HepG2 (cell line): ENCODE measurements around the gene RBM43. TPM values are rescaled to one million over a fixed set of nuclear protein-coding genes. Genes with fewer than 3 reads are reported as not detected.
A peak's percentile ranks its signal among the peaks of the same experiment; 100 is the strongest.

ENCODE experiments used
- BCL6 ChIP-seq: IDR thresholded peaks from 2 replicates; pipeline ENCODE4 v1.6.1; 2016; ENCODE audit warnings: missing genetic modification reagents, missing compliant biosample characterization
- CHD2 ChIP-seq: IDR thresholded peaks from 2 replicates; pipeline ENCODE4 v1.6.1; 2011; ENCODE audit warnings: low read depth, low read length, improper control_type of control experiment
- ELF1 ChIP-seq: sonication (generic); formaldehyde crosslinking; IDR thresholded peaks from 2 replicates; pipeline ENCODE4 v1.4.0; 2020; ENCODE audit warnings: missing genetic modification reagents
- FOXA3 ChIP-seq: IDR thresholded peaks from 2 replicates; pipeline ENCODE4 v1.6.1; 2016; ENCODE audit warnings: missing genetic modification reagents, missing compliant biosample characterization
- GATAD1 ChIP-seq: IDR thresholded peaks from 2 replicates; pipeline ENCODE4 v1.6.1; 2016; ENCODE audit warnings: missing genetic modification reagents, missing compliant biosample characterization
- GFI1 ChIP-seq: sonication (generic); formaldehyde crosslinking; IDR thresholded peaks from 2 replicates; pipeline ENCODE4 v1.5.0; 2020; ENCODE audit warnings: missing genetic modification reagents, mild to moderate bottlenecking, borderline replicate concordance
- KLF13 ChIP-seq: sonication (generic); formaldehyde crosslinking; IDR thresholded peaks from 2 replicates; pipeline ENCODE4 v1.4.0; 2020; ENCODE audit warnings: mild to moderate bottlenecking, missing genetic modification reagents
- LRRFIP1 ChIP-seq: sonication (generic); formaldehyde crosslinking; conservative IDR thresholded peaks from 2 replicates; pipeline ENCODE4 v1.4.0; 2020; ENCODE audit warnings: missing genetic modification reagents
- MZF1 ChIP-seq: sonication (generic); formaldehyde crosslinking; IDR thresholded peaks from 2 replicates; pipeline ENCODE4 v1.8.1; 2023; ENCODE audit warnings: mild to moderate bottlenecking, missing genetic modification reagents, borderline replicate concordance
- NFATC3 ChIP-seq: sonication (generic); formaldehyde crosslinking; IDR thresholded peaks from 2 replicates; pipeline ENCODE4 v1.5.1; 2020; ENCODE audit warnings: mild to moderate bottlenecking, missing genetic modification reagents
- SKI ChIP-seq: fragments of 450-650 bp; IDR thresholded peaks from one replicate; pipeline ENCODE4 v1.6.1; 2018; ENCODE audit warnings: mild to moderate bottlenecking; ENCODE audit not compliant: partially characterized antibody
- SMARCC2 ChIP-seq: fragments of 450-650 bp; IDR thresholded peaks from 2 replicates; pipeline ENCODE4 v1.6.1; 2017; ENCODE audit warnings: antibody characterized with exemption, mild to moderate bottlenecking
- SRY ChIP-seq: sonication (generic); formaldehyde crosslinking; IDR thresholded peaks from 2 replicates; pipeline ENCODE4 v1.8.0; 2022; ENCODE audit warnings: mild to moderate bottlenecking, missing genetic modification reagents
- TEAD2 ChIP-seq: sonication (generic); formaldehyde crosslinking; IDR thresholded peaks from 2 replicates; pipeline ENCODE4 v1.9.0; 2021; ENCODE audit warnings: missing genetic modification reagents
- TEAD3 ChIP-seq: optimal IDR thresholded peaks from 2 replicates; pipeline ENCODE3; 2016; ENCODE audit warnings: borderline replicate concordance
- YY1 ChIP-seq: IDR thresholded peaks from 2 replicates; pipeline ENCODE4 v1.6.1; 2011; ENCODE audit warnings: low read length, low read depth, moderate library complexity, mild to moderate bottlenecking; ENCODE audit not compliant: insufficient read depth, insufficient replicate concordance
- ZNF12 ChIP-seq: sonication (generic); formaldehyde crosslinking; IDR thresholded peaks from 2 replicates; pipeline ENCODE4 v1.5.0; 2020; ENCODE audit warnings: missing genetic modification reagents
- ZNF790 ChIP-seq: sonication (generic); formaldehyde crosslinking; IDR thresholded peaks from 2 replicates; pipeline ENCODE4 v1.8.0; 2022; ENCODE audit warnings: missing genetic modification reagents, mild to moderate bottlenecking, borderline replicate concordance
- ZNF816 ChIP-seq: sonication (generic); formaldehyde crosslinking; IDR thresholded peaks from 2 replicates; pipeline ENCODE4 v1.8.0; 2022; ENCODE audit warnings: missing genetic modification reagents, mild to moderate bottlenecking, borderline replicate concordance
- polyA plus RNA-seq, 8 experiments: library from polyadenylated mRNA; depleted of rRNA in 3 of 8; stranded (reverse) in 7 of 8; unstranded in 1 of 8; fragments of >200 nt; fragmentation: Illumina TruSeq in 4 of 8; extraction: Trizol in 4 of 8; gene quantifications; 2 replicates each; pipeline versions ENCODE4 v1.2.1 to v1.2.3, GENCODE V29; 2011 to 2016; ENCODE audit warnings: low read depth in 4 of 8, missing spikeins in 1 of 8, mixed read lengths in 1 of 8; ENCODE audit not compliant: insufficient read depth in 1 of 8
- total RNA-seq, 5 experiments: library from RNA; depleted of rRNA; stranded (reverse); fragments of >200 nt; fragmentation: Illumina TruSeq; extraction: Trizol; gene quantifications; 2 replicates each; pipeline ENCODE4 v1.2.3, GENCODE V29; 2016; ENCODE audit warnings: low read depth in 1 of 5
- TF ChIP-seq, protein P1 (sequence below): sonication (generic); formaldehyde crosslinking; conservative IDR thresholded peaks from 2 replicates; pipeline ENCODE4 v1.8.1; 2023; ENCODE audit warnings: missing genetic modification reagents
- TF ChIP-seq, protein P2 (sequence below): sonication (generic); formaldehyde crosslinking; IDR thresholded peaks from 2 replicates; pipeline ENCODE4 v1.4.0; 2020; ENCODE audit warnings: missing genetic modification reagents

The RBM43 gene
- total and polyA plus RNA-seq, 2 of the 13 experiments (the other 11 are each of a cell fraction or from before 2014, with no cell fraction given): 0.31 to 0.70 TPM

DNA sequence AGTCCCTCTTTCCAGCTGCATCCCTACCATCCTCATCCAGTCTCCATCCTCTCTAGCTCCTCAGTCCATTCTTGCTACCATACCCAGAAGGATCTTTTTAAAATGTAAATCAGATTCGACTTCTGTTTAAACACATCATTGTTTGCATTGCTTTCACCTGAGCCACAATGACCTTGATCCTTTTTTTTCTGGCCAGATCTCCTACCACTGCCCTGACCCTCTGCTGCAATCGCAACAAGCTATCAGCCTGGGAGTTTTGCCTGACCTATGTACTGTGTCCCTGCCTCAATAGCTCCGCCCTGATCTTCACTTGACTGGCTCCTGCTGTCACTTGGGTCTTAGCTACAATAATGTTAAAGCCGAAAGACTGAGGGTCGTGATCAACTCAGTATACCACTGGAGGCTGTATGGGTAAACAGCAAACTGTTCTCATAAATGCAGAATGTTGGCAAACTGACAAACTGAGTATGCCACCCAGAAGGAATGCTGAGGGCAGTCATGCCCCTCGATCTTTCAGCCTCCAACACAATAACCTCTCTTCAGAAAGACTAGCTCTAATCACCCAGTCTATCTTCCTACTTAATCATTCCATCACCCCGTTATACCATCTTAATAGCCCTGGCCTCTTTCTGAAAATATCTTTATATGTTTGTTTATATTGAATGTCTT lies 2.6 kb upstream of the RBM43 start (continued):
- TF ChIP-seq GFI1 (CRISPR knock-in tag) (no peak), SRY (no peak), LRRFIP1 (CRISPR knock-in tag) (no peak), NFATC3 (CRISPR knock-in tag) (no peak), MZF1 (no peak), SMARCC2 (no peak), SKI (no peak), ELF1 (no peak), ZNF12 (CRISPR knock-in tag) (no peak), TEAD3 (CRISPR knock-in tag) (no peak), FOXA3 (CRISPR knock-in tag) (peak; percentile 46; the same call in 1 of the 2 replicates), YY1 (no peak), KLF13 (no peak), ZNF816 (CRISPR knock-in tag) (no peak), BCL6 (CRISPR knock-in tag) (peak; percentile 30; the same call in 1 of the 2 replicates), TEAD2 (CRISPR knock-in tag) (no peak), CHD2 (no peak), ZNF790 (CRISPR knock-in tag) (no peak), GATAD1 (CRISPR knock-in tag) (no peak)
- TF ChIP-seq, protein P1, sequence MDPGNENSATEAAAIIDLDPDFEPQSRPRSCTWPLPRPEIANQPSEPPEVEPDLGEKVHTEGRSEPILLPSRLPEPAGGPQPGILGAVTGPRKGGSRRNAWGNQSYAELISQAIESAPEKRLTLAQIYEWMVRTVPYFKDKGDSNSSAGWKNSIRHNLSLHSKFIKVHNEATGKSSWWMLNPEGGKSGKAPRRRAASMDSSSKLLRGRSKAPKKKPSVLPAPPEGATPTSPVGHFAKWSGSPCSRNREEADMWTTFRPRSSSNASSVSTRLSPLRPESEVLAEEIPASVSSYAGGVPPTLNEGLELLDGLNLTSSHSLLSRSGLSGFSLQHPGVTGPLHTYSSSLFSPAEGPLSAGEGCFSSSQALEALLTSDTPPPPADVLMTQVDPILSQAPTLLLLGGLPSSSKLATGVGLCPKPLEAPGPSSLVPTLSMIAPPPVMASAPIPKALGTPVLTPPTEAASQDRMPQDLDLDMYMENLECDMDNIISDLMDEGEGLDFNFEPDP (CRISPR knock-in tag): no peak
- TF ChIP-seq, protein P2, sequence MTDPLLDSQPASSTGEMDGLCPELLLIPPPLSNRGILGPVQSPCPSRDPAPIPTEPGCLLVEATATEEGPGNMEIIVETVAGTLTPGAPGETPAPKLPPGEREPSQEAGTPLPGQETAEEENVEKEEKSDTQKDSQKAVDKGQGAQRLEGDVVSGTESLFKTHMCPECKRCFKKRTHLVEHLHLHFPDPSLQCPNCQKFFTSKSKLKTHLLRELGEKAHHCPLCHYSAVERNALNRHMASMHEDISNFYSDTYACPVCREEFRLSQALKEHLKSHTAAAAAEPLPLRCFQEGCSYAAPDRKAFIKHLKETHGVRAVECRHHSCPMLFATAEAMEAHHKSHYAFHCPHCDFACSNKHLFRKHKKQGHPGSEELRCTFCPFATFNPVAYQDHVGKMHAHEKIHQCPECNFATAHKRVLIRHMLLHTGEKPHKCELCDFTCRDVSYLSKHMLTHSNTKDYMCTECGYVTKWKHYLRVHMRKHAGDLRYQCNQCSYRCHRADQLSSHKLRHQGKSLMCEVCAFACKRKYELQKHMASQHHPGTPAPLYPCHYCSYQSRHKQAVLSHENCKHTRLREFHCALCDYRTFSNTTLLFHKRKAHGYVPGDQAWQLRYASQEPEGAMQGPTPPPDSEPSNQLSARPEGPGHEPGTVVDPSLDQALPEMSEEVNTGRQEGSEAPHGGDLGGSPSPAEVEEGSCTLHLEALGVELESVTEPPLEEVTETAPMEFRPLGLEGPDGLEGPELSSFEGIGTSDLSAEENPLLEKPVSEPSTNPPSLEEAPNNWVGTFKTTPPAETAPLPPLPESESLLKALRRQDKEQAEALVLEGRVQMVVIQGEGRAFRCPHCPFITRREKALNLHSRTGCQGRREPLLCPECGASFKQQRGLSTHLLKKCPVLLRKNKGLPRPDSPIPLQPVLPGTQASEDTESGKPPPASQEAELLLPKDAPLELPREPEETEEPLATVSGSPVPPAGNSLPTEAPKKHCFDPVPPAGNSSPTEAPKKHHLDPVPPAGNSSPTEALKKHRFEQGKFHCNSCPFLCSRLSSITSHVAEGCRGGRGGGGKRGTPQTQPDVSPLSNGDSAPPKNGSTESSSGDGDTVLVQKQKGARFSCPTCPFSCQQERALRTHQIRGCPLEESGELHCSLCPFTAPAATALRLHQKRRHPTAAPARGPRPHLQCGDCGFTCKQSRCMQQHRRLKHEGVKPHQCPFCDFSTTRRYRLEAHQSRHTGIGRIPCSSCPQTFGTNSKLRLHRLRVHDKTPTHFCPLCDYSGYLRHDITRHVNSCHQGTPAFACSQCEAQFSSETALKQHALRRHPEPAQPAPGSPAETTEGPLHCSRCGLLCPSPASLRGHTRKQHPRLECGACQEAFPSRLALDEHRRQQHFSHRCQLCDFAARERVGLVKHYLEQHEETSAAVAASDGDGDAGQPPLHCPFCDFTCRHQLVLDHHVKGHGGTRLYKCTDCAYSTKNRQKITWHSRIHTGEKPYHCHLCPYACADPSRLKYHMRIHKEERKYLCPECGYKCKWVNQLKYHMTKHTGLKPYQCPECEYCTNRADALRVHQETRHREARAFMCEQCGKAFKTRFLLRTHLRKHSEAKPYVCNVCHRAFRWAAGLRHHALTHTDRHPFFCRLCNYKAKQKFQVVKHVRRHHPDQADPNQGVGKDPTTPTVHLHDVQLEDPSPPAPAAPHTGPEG (CRISPR knock-in tag): no peak
